ENCODE results near the gene AHNAK.

GRCh38 chr11:62498031-62498430 lies 48.6 kb downstream of the AHNAK start:
- TF ChIP-seq CTCF (IDR thresholded peaks at IDR 0.05) (no peak), POLR2A (IDR thresholded peaks at IDR 0.05; ENCODE audit: low read depth) (no peak), POLR2AphosphoS5 (IDR thresholded peaks at IDR 0.05) (no peak), EP300 (IDR thresholded peaks at IDR 0.05) (no peak)

Measured in esophagus muscularis mucosa (tissue), 4 donors.